CD4-positive, alpha-beta T cell treated with Interleukin-10 for 1 hour (primary cell): ENCODE results near the gene BZW2.
"Not testable (repeated sequence)": the region's sequence is repeated elsewhere in the genome, so short reads cannot be mapped to it uniquely, and the experiment has no call there.

Source experiments
- DNase-seq: peaks from one replicate; pipeline ENCODE4 v3.0.0-alpha.2; 2020

BZW2 gene

DNA sequence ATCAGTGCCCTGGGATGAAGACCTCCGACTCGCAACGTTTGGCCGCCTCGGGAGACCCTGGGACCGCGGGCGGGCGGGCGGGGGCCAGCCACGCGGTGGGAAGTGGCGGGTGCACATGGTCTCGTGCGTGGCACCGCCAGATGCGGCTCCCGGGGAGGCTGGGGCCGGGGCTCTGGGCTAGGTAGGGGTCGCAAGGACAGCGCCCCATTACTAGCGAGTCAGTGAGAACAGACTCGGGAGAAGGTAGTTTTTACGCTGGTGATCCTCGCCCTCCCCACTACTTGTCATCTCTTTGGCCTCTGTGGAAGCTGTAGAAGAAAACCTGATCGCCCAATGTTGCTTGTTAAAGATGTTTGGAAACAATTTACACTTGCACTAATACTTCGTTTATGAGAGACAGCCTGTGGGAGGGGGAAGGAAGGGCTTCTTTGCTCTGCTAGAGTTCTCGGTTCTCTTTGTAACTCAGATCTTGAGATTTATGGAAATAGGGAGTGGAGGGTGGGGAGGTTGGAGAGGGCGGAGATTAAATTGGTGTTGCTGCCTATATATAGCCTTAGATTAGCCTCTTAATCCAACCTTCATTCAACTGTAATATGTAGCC is 591 bp downstream of the BZW2 start:
- DNase-seq: no peak

DNA sequence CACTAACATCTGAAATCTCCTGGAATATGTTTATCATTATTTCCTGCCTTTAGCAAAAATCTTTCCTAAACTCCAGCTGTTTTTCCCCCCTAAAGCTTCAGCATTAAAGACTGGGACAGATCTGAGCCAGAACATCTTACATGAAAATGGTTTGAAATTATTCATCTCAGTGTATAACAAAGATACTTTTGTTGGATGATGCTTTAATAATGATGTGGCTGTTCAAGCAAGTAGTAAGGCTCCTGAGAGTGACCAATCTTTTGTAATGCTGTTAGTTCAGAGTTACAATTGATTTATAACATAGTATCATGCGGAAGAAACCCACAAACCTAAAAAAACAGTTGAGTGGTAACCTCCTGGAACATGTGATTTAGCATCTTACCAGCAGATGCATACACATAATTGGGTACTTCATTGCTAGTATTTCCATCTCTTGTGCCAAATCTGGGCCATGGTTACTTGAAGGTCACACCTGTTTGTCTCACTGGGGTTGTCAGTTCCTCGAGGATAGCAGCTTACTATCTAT is 1.5 kb downstream of the BZW2 start:
- DNase-seq: no peak

DNA sequence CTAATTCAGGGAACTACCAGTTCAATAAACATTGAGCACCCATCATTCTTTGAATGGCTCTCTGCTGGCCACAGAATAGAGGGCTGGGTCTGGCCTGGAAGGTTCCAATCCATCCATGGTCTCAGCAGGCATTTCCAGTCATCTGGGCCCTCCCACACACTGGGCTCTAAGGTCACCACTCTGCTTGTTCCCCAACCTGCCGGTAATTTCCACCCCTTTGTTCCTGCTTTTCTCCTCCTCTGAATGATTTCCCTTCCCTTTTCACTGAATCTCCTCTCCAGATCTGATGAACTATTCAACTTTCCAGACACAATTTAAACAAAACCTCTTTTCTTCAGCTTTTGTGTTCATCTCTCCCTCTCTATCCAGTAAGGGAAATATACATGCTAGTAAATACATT is 2.6 kb downstream of the BZW2 start:
- DNase-seq: no peak

DNA sequence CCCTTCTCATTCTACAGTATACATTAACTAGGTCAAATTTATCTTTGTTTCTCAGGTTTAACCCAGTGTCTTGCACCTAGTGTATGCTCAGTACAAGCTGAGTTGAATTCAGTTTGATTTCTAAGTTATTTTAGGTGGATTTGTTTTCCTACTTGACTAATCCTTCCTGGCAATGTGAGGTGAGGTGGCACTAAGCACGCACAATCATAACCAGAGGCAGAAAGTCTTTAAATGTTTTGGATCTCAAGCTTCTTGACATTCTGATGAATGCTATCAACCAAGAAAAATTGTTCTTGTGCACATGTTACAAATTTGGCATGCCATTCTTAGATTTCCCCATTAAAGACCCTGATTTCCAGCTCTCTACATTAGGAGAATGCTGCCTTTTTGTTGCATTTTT is 3.2 kb downstream of the BZW2 start:
- DNase-seq: no peak

DNA sequence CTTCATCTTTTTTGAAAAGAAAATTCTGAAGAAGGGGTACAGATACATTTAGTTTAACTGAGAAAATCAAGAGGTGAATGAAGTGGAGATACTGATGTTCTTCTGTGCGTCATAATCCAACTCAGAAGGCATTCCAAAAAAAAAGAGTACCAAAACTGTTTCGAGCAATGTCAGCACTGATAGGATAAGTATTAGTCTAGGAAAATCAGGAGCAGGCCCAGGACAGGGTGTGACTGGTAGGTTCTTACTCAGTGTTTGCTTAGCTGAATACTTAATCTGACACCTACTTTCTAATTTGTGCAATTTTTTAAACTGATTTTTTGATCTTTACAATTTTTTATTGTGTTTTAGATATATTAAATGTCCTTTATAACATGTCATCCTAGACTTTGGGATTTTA is 4.3 kb downstream of the BZW2 start:
- no peak for DNase-seq

DNA sequence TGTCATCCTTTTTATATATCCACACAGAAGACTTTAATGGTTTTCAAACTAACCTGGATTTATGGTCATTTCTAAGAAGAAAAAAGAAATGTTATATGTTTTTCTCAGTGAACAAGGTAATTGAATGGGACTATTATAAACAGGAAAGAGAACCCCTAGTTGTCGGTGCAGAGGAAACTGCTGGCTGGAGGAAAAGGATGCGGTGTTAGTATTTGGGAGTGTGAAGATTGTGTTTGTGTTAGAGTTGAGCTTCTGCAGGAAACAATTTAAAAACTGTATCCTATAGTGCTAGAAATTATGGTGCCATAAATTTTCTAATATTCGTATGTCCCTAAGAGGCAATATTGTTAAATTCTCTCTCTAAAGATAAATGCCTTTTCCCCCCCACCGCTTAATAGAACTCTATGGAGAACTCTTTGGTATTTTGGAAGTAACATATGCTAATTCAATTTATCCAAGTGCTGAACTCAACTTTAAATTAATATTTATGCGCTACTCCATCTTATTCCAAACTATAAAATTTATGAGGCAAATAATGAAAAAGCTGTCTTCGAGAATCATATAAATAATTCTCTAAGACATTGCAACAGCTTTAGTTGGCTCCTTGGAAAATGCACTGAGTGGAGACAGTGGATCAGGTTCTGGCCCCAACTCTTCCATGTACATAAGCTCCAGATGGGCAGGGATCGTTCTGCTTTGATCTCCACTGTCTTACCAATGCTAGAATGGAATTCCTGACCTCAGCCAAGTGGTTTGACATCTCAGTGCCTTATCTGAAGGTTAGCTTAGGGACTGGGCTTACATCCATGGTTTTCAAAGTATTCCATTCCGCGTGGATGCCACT is 5.6 kb downstream of the BZW2 start:
- no peak for DNase-seq

DNA sequence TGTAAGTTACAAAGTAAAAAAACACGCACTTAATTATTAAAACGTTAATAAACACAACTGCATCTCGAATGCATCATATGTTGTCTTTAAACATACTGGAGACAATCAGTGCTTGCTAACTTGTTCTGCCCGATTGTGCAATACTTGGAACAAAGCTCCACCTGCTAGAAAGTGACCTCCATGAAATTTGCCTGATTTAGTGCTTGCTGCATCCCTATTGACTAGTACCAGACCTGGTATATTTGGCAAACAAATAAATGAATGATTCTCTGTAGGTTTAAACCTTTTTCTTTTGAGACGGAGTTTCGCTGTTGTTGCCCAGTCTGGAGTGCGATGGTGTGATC is 6.2 kb downstream of the BZW2 start:
- DNase-seq: no peak

DNA sequence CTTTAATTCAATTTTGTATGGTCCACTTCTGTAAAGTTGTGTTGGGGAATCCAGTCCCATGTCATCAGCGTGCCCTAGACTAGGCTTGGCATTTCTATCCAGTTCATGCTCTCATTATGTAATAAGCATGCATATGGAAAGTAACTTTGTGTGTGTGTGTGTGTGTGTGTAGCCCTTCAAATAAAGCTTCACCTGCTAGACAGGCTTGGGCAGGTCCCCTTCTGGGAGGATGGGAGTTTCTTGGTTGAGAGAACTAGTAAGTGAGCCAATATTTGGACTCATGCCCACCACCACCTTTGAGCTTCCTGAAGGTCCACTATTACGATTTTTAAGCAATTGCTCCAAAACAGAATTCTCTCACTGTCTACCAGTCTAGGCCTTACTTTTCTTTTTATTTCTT is 6.9 kb downstream of the BZW2 start:
- DNase-seq: no peak

DNA sequence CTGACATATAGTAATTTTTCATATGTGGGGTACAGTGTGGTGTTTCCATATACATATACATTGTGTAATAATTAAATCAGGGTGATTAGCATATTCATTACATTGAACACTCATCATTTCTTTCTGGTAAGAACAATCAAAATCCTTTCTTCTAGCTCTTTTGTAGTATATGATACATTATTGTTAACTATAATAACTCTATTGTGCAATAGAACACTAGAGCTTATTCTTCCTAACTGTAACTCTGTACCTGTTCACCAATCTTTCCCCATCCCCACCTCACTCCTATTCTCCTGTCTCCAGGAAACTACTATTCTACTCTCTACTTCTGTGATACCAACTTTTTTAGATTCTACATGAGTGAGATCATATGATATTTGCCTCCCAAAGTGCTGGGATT is 9.4 kb downstream of the BZW2 start:
- no peak for DNase-seq

DNA sequence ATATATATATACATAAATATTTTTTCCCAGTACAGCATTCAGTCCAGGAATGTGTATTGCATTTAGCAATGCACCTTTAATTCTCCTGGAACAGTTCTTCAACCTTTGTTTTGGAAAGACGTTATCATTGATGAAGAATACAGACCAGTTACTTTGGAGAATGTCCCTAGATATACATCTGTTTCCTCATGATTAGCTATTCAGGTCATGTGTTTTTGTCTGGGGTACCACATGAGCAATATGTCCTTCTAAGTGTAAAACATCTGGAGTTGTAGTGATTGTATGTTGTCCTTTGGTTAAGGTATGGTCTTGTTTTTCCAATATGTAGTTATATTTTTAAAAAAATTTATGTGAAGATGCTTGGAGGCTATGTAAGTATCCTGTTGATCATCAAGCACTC is 10.2 kb downstream of the BZW2 start:
- no peak for DNase-seq

DNA sequence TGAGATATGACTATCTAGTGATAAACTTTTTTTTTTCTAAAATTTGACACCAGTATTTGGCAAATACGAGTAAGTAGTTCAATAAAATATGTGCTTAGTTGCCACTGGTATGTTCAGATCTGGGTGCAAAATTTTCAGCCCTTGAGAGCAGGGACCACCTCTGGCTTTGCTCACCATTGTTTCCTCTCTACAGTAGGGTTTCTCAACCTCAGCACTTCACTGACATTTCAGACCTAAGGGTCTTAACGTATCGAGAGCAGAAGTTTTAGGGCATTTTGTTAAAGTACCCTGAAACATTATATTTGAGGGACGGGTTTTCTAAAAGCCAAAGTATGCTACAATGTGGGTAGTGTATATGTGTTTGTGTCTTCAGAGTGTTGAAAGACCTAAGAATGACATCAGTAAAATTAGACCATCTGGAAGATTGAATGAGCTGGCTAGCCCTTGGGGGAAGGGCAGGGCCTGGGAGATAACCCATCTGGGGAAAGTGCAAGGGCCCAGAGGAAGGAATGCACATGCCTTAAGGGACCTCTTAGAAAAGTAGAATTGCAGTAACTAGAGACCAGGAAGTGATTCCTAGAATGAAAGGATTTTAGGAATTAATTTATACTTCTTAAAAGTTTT is 11.8 kb downstream of the BZW2 start:
- no peak for DNase-seq

DNA sequence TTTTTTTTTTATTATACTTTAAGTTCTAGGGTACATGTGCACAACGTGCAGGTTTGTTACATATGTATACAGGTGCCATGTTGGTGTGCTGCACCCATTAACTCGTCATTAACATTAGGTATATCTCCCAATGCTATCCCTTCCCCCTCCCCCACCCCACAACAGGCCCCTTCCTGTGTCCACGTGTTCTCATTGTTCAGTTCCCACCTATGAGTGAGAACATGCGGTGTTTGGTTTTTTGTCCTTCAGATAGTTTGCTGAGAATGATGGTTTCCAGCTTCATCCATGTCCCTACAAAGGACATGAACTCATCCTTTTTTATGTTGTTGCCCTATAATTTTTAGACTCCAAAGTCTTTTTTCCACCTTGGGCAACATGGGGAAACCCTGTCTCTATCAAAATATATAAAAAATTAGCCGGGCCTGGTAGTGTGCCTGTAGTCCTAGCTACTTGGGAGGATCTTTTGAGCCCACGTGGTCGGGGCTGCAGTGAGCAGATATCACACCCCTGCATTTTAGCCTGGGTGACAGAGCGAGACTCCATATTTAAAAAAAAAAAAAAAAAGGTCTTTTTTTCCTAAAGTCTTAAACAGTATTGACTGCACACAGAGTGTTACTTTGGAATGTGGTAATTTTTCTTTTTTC is 14.0 kb downstream of the BZW2 start:
- DNase-seq: not testable (repeated sequence)

DNA sequence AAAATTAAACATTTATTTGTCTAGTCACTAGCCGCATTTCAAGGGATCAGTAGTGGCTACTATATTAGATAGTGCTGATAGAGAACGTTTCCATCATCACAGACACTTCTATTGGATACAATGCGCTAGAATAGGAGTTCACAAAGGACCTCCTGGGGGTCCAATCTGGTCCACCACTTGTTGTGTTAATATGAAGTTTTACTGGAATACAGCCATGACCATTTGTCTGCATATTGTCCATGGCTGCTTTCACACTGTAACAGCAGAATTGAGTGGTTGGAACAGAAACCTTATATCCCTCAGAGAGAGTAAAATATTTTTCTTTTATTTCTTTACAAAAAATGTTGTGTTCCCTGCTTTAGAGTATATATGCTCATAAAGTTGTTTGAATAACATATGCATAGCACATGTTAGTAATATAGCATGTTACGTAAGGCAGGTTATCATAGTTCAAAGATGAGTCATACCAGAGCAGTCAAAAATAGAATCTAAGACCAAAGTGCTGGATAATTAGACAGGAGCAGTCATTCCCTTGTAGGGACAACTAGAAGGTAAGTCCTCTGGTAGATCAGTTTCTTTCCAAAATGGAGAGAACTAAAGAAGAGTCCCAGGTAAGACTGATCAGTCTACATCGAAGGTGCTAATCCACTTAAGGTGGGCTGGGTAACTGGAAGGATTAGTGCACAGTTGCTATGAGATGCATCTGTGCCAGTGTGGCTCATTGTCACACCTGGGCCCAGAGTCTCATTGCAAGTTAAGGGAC is 14.9 kb downstream of the BZW2 start:
- no peak for DNase-seq

DNA sequence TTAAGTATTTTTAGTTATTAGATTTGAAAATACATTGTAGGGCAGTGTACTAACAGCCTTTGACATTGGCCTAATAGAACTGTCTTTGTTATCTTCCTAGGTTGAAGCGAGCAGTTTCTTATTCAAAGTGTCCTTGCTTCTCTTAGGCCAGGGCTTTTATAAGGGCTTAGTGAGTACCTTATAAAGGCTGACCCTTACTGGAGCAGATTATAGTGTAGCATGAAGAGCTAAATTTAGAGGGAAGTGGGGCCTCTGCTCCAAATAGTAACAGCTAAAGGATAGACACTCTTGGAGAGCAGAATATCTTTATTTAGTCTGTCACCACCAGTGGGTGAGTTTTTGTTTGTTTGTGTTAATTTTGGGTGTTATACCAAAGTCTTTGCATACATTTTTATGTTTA is 15.9 kb downstream of the BZW2 start:
- no peak for DNase-seq

DNA sequence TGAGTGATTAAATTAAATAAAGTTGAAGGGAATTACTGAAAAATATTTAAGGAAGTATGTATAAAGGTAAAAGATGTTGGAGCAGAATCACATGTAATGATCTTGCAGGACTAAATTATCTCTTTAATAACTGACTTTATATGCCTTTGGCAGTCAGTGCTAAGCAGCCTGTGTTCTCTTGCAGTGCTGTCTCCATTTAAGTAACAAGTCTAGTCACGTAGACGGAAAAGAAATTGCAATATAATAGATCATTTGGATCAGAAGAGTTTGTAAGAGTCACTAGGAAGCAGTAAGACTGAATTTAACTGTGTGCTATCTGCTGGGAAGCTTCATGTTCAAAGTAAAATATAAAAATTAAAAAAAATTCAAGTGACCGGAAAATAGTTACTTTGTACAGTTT is 21.4 kb downstream of the BZW2 start:
- DNase-seq: no peak

DNA sequence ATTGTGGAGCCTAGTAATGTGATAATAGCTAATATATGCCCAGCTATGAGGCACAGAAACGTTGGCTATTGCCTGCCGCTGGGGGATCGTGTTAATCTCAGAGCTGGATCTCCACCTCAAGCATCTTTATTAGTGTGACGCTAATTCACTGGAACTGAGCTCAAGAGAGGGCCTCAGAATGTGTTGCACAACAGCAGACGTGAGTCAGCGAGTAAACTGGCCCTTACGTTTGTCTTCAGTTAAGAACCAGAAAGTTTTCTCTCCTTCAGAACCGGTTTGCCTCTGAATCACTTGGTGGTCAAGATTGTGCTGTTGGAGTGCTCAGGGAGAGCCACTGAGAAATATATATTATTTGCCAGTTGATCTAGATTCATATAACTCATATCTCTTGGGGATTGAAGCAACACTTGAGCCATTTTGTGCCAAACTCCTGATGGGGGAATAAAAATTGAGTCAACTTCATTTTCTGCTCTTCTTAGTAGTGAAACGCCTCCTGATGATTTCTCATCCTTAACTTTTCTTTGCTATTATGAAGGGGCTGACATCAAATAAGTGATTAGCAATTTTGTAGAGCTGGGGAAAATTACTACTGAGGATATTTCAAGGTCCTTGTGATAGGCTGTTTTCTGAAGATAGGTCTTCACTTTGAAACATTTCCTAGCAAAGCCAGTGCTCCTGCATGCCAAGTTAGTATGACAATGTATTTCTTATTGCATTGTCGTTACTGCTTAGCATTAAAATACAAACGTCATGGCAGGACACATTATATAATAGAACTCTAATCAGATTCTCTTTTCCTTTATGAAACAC is 22.3 kb downstream of the BZW2 start:
- no peak for DNase-seq

DNA sequence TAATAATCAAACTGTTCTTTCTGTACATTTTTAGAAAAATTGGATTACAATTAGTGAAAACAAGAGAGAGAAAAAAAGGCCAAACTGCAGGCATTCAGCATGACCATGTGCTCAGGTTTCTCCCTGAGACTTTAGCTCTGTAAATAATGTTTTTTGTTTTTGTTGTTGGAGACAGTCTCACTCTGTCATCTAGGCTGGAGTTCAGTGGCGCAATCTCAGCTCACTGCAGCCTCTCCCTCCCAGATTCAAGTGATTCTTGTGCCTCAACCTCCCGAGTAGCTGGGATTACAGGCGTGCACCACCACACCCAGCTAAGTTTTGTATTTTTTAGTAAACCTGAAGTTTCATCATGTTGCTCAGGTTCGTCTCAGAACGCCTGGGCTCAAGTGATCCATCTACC is 23.0 kb downstream of the BZW2 start:
- no peak for DNase-seq

DNA sequence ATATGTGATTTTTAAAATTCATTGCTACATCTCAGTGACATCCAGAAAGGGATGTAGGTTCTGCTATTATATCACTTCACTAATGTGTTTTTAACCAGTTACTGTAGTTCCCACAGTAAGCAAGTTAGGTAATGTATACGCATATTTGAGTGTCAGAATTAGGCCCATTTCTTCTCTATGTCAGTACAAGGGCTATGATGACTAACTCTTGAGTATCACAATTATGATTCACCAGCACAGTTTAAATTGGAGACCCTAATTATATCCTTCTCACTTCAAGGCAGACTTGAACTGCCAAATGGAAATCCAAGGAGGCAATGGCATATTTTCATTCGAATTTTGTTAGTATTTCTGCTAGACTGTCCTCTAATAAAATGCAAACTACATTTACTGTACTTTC is 23.6 kb downstream of the BZW2 start:
- no peak for DNase-seq

DNA sequence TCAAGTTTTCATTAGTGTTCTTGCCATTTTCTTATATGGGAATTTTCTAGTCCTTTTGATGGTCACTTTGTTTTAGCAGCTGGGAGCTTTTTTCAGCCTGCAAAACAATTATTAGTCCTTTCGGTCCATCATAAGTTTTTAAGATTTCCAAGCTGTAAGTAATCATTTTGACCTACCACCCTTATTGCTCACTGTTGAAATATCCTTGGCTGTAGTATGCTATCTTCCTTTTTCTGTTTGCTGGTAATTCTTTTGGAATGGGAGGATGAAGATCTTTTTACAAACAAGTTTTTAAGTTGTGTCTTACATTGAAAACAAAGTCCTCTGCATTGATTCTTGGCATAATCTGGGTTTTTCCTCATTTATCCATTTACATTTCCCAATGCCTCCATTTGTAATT is 24.0 kb downstream of the BZW2 start:
- no peak for DNase-seq

DNA sequence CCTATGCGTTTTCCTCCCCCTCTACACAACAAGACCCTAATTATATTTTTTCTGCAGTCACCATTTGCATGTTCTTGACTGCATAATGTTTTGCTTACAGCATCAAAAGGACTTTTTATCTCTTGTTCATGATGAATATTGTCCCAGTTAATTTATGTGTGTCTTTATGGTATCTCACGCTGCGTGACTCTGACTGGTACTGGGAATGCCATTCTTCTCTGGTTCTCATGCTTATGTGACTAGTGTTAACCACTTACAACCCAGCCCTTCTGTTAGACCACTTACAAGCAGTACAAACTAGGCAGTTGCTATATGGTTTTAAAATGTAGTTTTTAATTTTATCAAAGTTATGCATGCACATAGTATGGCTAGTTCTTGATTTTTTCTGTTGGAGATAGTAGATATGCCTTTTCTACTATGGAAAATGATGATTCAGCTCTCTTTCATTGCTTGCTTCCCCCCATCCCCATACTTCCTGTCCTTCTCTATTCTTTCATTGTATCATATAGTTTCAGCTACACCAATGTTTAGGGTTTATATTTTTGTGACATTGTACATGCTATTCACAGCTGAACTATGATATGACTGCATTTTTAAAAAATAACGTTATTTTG is 24.9 kb downstream of the BZW2 start:
- no peak for DNase-seq

DNA sequence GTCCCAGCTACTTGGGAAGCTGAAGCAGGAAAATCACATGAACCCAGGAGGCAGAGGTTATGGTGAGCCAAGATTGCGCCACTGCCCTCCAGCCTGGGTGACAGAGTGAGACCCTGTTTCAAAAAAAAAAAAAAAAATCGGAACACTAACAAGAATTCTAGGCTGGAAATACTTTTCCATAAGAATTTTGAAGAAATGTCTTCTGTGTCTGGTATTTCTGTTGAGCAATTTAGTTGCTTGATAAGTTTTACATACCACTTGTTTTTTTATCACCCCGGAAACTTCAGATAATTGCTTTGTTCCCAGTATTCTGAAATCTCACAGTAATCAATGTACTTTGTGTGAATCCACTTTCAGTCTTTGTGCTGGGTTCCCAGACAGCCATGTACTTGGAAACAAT is 25.8 kb downstream of the BZW2 start:
- no peak for DNase-seq

DNA sequence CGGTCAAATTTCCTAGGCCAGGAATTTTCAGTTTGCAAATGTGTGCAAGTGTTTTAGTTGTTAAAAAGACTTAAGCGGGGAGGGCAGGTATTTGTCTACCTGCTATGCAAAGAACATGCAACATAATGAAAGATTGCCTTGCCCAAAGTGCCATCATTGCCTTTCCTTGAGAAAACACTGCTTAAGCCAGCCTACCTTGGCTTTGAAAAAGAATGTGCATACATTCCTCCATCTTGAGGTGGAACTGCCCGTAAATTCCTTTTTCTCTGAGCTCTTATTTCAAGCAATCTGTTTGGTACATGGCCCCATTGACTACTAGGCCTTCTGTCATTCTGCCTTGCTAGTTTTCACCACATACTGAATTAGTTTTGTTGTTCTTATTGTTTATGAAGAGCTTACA is 29.3 kb downstream of the BZW2 start:
- DNase-seq: no peak
